HCT116 (cell line): ENCODE results near the gene NPDC1. TPM values are rescaled to one million over a fixed set of nuclear protein-coding genes. Genes with fewer than 3 reads are reported as not detected.

Source experiments
- ATAC-seq: fragments of 200-7000 bp; cut with Tn5 transposase; 2 replicates; pipeline ENCODE4 v1.9.1; 2020; ENCODE audit warnings: mild to moderate bottlenecking, moderate library complexity
- BruUV-seq: library from RNA; stranded (reverse); fragments of 400-500 nt; replicated peaks from 2 replicates; lab custom pipeline; 2021; lab: Mats Ljungman, UMichigan
- CTCF ChIA-PET: fragments of 300-600 bp; sonication (Branson Sonifier 250); formaldehyde crosslinking; loops from one replicate; lab custom pipeline; 2021; ENCODE audit warnings: antibody characterized with exemption; lab: Charles Lee
- POLR2A ChIA-PET: fragments of 300-600, 350-600 bp; sonication (Branson Sonifier 250); formaldehyde crosslinking; loops from one replicate; lab custom pipeline; 2021; ENCODE audit warnings: antibody characterized with exemption; lab: Charles Lee
- RAD21 ChIA-PET, 2 experiments: fragments of 300-600 bp; sonication (Branson Sonifier 250); formaldehyde crosslinking; loops; one replicate each; lab custom pipeline; 2023; ENCODE audit warnings: low total read pairs in 2 of 2; ENCODE audit not compliant: uncharacterized antibody in 2 of 2, unreplicated experiment in 2 of 2, low non-redundant PET in 1 of 2; lab: Charles Lee
- DNase-seq: peaks from one replicate; pipeline ENCODE4 v3.0.0-alpha.2; 2010; ENCODE audit warnings: low read depth, low spot score
- H2AFZ ChIP-seq: fragments of 200-600 bp; shearing (Covaris generic), sonication (generic); 2 replicates; pipeline ENCODE4 v1.6.1; 2017; ENCODE audit warnings: low read depth, mixed run types, mixed read lengths, antibody characterized with exemption, low read length; ENCODE audit not compliant: poor library complexity, severe bottlenecking
- H3K27ac ChIP-seq: 2 replicates; pipeline ENCODE4 v1.5.1; 2012; ENCODE audit warnings: low read depth, low read length
- H3K27me3 ChIP-seq: fragments of 200-600 bp; sonication (generic); 2 replicates; pipeline ENCODE4 v1.6.1; 2016; ENCODE audit warnings: mixed run types, low read length, mixed read lengths; ENCODE audit not compliant: insufficient read depth
- H3K36me3 ChIP-seq, 2 experiments: fragments of 200-500 bp in 1 of 2; fragments of 200-600 bp in 1 of 2; sonication (Bioruptor generic) in 1 of 2; sonication (generic) in 1 of 2; 2 replicates each; pipeline versions ENCODE4 v1.5.1 to v1.6.1; 2014 to 2016; ENCODE audit warnings: low read length in 2 of 2, inconsistent platforms in 1 of 2, mixed read lengths in 1 of 2, mixed run types in 1 of 2; ENCODE audit not compliant: insufficient read depth in 2 of 2, control insufficient read depth in 1 of 2
- H3K4me1 ChIP-seq, 2 experiments: fragments of 200-600 bp in 1 of 2; sonication (generic) in 1 of 2; 2 replicates each; pipeline versions ENCODE4 v1.5.1 to v1.6.1; 2012 to 2017; ENCODE audit warnings: low read length in 2 of 2, inconsistent platforms in 1 of 2, mild to moderate bottlenecking in 1 of 2, mixed read lengths in 1 of 2, mixed run types in 1 of 2, moderate library complexity in 1 of 2; ENCODE audit not compliant: insufficient read depth in 2 of 2, control insufficient read depth in 1 of 2
- H3K4me2 ChIP-seq: fragments of 200-600 bp; sonication (generic); 2 replicates; pipeline ENCODE4 v1.6.1; 2017; ENCODE audit warnings: mixed run types, low read length, mixed read lengths
- H3K4me3 ChIP-seq, 2 experiments: fragments of 200-600 bp in 1 of 2; sonication (generic) in 1 of 2; replicated peaks in 1 of 2; 2 replicates each; pipeline ENCODE4 v1.5.1; 2011 to 2016; ENCODE audit warnings: low read length in 2 of 2, control low read depth in 1 of 2, low read depth in 1 of 2, mild to moderate bottlenecking in 1 of 2, mixed read lengths in 1 of 2, mixed run types in 1 of 2
- H3K79me2 ChIP-seq: fragments of 200-600 bp; sonication (generic); 2 replicates; pipeline ENCODE4 v1.6.1; 2017; ENCODE audit warnings: mild to moderate bottlenecking, mixed run types, low read length, moderate library complexity, mixed read lengths; ENCODE audit not compliant: insufficient read depth
- H3K9ac ChIP-seq: fragments of 200-600 bp; sonication (generic); 2 replicates; pipeline ENCODE4 v1.6.1; 2016; ENCODE audit warnings: low read length, mixed read lengths
- H3K9me2 ChIP-seq: fragments of 200-600 bp; sonication (generic), shearing (Covaris generic); 2 replicates; pipeline ENCODE4 v1.6.1; 2017; ENCODE audit warnings: mixed run types, mild to moderate bottlenecking, moderate library complexity; ENCODE audit not compliant: insufficient read depth
- H3K9me3 ChIP-seq, 2 experiments: fragments of 200-500 bp in 1 of 2; fragments of 200-600 bp in 1 of 2; sonication (Bioruptor generic) in 1 of 2; sonication (generic) in 1 of 2; 2 replicates each; pipeline ENCODE4 v1.6.1; 2014 to 2017; ENCODE audit warnings: low read length in 2 of 2, mixed read lengths in 2 of 2, inconsistent platforms in 1 of 2, low read depth in 1 of 2, mild to moderate bottlenecking in 1 of 2, mixed run types in 1 of 2, moderate library complexity in 1 of 2; ENCODE audit not compliant: control insufficient read depth in 1 of 2, insufficient read depth in 1 of 2
- H4K20me1 ChIP-seq: fragments of 200-600 bp; sonication (generic), shearing (Covaris generic); 2 replicates; pipeline ENCODE4 v1.6.1; 2017; ENCODE audit warnings: mixed run types, mild to moderate bottlenecking, moderate library complexity; ENCODE audit not compliant: insufficient read depth
- CBX3 ChIP-seq: IDR thresholded peaks from 2 replicates; pipeline ENCODE4 v1.6.1; 2012; ENCODE audit warnings: low read depth
- FOSL1 ChIP-seq: IDR thresholded peaks from 2 replicates; pipeline ENCODE4 v1.6.1; 2012; ENCODE audit warnings: low read depth
- POLR2A ChIP-seq: IDR thresholded peaks from 2 replicates; pipeline ENCODE4 v1.7.0; 2011; ENCODE audit warnings: borderline replicate concordance; ENCODE audit not compliant: insufficient read depth, insufficient read length; ENCODE audit errors: extremely low read depth
- POLR2AphosphoS5 ChIP-seq: IDR thresholded peaks from 2 replicates; pipeline ENCODE4 v1.6.1; 2011; ENCODE audit warnings: mild to moderate bottlenecking, low read depth, low read length, moderate library complexity
- RAD21 ChIP-seq: IDR thresholded peaks from 2 replicates; pipeline ENCODE4 v1.6.1; 2012; ENCODE audit warnings: low read depth, mild to moderate bottlenecking
- SIN3A ChIP-seq: IDR thresholded peaks from 2 replicates; pipeline ENCODE4 v1.6.1; 2012; ENCODE audit warnings: low read depth
- SP1 ChIP-seq: IDR thresholded peaks from 2 replicates; pipeline ENCODE4 v1.6.1; 2012; ENCODE audit warnings: low read depth
- SRF ChIP-seq: IDR thresholded peaks from 2 replicates; pipeline ENCODE4 v1.6.1; 2012; ENCODE audit warnings: low read depth
- TCF7L2 ChIP-seq: IDR thresholded peaks from 2 replicates; pipeline ENCODE4 v1.7.0; 2011; ENCODE audit warnings: borderline replicate concordance, inconsistent platforms; ENCODE audit not compliant: insufficient read depth, insufficient read length; ENCODE audit errors: extremely low read depth
- intact Hi-C: fragments of 100-400 bp; cut with micrococcal nuclease; formaldehyde crosslinking; loops from 2 replicates; pipeline ENCODE4 v1.10.0; 2022
- total RNA-seq: library from RNA; stranded (reverse); gene quantifications from one replicate; pipeline ENCODE4 v1.2.1, GENCODE V29; 2021; ENCODE audit not compliant: unreplicated experiment
- TF ChIP-seq, protein P1 (sequence below): IDR thresholded peaks from 2 replicates; pipeline ENCODE4 v1.6.1; 2011; ENCODE audit warnings: mild to moderate bottlenecking, low read length, moderate library complexity; ENCODE audit not compliant: insufficient replicate concordance; ENCODE audit errors: extremely low read depth
- TF ChIP-seq, protein P2 (sequence below), 3 experiments: fragments of 200-600 bp in 1 of 3; sonication (generic) in 1 of 3; IDR thresholded peaks in 2 of 3; conservative IDR thresholded peaks in 1 of 3; 2 replicates each; pipeline ENCODE4 v1.5.1; 2012 to 2017; ENCODE audit warnings: low read depth in 2 of 3, low read length in 2 of 3, antibody characterized with exemption in 1 of 3, borderline replicate concordance in 1 of 3, control low read depth in 1 of 3, mild to moderate bottlenecking in 1 of 3, mixed read lengths in 1 of 3, mixed run types in 1 of 3, moderate library complexity in 1 of 3; ENCODE audit not compliant: insufficient read depth in 1 of 3
- TF ChIP-seq, protein P3 (sequence below): IDR thresholded peaks from 2 replicates; pipeline ENCODE4 v1.6.1; 2012; ENCODE audit warnings: low read depth

Gene NPDC1
- total RNA-seq, 1 experiment from 2014 or later = 98.8 TPM

DNA sequence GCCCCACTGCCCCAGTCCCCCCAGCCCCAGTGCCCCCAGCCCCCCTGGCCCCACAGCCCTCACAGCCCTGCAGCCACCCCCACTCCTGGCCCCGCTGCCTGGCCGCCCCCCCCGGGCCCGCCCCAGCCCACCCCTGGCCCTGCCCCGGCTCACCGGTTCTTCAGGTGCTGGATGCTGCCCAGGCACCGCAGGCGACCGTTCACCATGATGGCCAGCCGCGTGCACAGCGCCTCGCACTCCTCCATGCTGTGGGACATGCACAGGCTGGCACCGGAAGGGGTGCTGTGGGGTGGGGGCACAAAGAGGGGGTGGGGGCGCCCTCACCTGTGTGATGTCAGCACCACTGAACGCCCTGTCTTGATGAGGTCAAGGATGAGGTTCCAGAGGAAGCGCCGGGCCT, 36.8 kb downstream of the NPDC1 start:
- H3K27ac ChIP-seq = no peak overlapping the region
- ChIA-PET POLR2A (no interaction called here), RAD21 (no interaction called here), CTCF (no interaction called here)
- H3K79me2 ChIP-seq = no peaks in the 10 kb centered on the region
- H3K9me2 ChIP-seq = no peaks in the 10 kb centered on the region
- no peak overlapping the region for H3K9ac ChIP-seq
- intact Hi-C loops = no loop called here
- H3K27me3 ChIP-seq = no peaks in the 10 kb centered on the region
- H3K4me2 ChIP-seq = no peak overlapping the region
- peaks cover 0 to 4% of the 10 kb centered on the region in 2 experiments; a peak in 1 of 4 replicates for H3K9me3 ChIP-seq
- ATAC-seq (no peak), DNase-seq (no peak)
- no TSS peak for BruUV-seq
- H3K4me3 ChIP-seq = no peak overlapping the region
- H3K36me3 ChIP-seq = peaks cover 3 to 6% of the 10 kb centered on the region in 2 experiments; a peak in 3 of 4 replicates
- no peak overlapping the region for H2AFZ ChIP-seq
- no peaks in the 10 kb centered on the region for H3K4me1 ChIP-seq
- no peaks in the 10 kb centered on the region for H4K20me1 ChIP-seq
- TF ChIP-seq TCF7L2 (no peak), POLR2A (no peak), CBX3 (no peak)
- TF ChIP-seq, all 23 proteins: peak for 0

DNA sequence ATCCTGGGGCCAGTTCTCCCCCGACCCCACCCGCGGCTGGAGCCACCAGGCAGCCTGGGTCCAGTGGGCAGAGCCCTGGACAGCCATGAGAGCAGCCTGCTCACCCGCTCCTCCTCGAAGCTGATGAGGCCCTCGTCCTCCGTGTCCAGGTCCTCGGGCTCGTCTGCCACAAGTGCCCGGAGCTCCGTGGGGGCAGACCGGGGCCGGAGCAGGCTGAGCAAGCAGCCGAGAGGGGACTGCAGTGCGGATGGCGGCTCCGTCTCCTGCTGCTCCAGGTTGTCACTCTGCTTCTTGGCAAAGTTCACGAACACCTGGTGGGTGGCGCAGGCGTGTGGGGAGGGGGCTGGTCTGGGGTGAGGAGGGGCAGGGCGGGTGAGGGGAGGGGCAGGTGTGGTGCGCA, 37.7 kb downstream of the NPDC1 start:
- H3K27ac ChIP-seq = no peak overlapping the region
- peaks cover 3 to 6% of the 10 kb centered on the region in 2 experiments; a peak in 3 of 4 replicates for H3K36me3 ChIP-seq
- H2AFZ ChIP-seq = no peak overlapping the region
- no peak overlapping the region for H3K4me2 ChIP-seq
- intact Hi-C loops = no loop called here
- H3K9ac ChIP-seq = no peak overlapping the region
- H3K9me2 ChIP-seq = no peaks in the 10 kb centered on the region
- ChIA-PET POLR2A (no interaction called here), RAD21 (no interaction called here), CTCF (no interaction called here)
- ATAC-seq (no peak), DNase-seq (no peak)
- H3K4me3 ChIP-seq = no peak overlapping the region
- no peaks in the 10 kb centered on the region for H4K20me1 ChIP-seq
- peaks cover 0 to 4% of the 10 kb centered on the region in 2 experiments; a peak in 1 of 4 replicates for H3K9me3 ChIP-seq
- BruUV-seq = TSS peak; percentile 9
- no peaks in the 10 kb centered on the region for H3K79me2 ChIP-seq
- no peaks in the 10 kb centered on the region for H3K4me1 ChIP-seq
- H3K27me3 ChIP-seq = no peaks in the 10 kb centered on the region
- TF ChIP-seq CBX3 (no peak), SRF (no peak), TCF7L2 (no peak), POLR2AphosphoS5 (no peak), SIN3A (no peak), SP1 (no peak), RAD21 (no peak), FOSL1 (no peak), POLR2A (no peak)
- TF ChIP-seq, protein P1, sequence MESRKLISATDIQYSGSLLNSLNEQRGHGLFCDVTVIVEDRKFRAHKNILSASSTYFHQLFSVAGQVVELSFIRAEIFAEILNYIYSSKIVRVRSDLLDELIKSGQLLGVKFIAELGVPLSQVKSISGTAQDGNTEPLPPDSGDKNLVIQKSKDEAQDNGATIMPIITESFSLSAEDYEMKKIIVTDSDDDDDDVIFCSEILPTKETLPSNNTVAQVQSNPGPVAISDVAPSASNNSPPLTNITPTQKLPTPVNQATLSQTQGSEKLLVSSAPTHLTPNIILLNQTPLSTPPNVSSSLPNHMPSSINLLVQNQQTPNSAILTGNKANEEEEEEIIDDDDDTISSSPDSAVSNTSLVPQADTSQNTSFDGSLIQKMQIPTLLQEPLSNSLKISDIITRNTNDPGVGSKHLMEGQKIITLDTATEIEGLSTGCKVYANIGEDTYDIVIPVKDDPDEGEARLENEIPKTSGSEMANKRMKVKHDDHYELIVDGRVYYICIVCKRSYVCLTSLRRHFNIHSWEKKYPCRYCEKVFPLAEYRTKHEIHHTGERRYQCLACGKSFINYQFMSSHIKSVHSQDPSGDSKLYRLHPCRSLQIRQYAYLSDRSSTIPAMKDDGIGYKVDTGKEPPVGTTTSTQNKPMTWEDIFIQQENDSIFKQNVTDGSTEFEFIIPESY = no peak
- TF ChIP-seq, protein P2, sequence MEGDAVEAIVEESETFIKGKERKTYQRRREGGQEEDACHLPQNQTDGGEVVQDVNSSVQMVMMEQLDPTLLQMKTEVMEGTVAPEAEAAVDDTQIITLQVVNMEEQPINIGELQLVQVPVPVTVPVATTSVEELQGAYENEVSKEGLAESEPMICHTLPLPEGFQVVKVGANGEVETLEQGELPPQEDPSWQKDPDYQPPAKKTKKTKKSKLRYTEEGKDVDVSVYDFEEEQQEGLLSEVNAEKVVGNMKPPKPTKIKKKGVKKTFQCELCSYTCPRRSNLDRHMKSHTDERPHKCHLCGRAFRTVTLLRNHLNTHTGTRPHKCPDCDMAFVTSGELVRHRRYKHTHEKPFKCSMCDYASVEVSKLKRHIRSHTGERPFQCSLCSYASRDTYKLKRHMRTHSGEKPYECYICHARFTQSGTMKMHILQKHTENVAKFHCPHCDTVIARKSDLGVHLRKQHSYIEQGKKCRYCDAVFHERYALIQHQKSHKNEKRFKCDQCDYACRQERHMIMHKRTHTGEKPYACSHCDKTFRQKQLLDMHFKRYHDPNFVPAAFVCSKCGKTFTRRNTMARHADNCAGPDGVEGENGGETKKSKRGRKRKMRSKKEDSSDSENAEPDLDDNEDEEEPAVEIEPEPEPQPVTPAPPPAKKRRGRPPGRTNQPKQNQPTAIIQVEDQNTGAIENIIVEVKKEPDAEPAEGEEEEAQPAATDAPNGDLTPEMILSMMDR (IDR thresholded peaks at IDR 0.05 in 2 of 3, conservative IDR thresholded peaks at IDR 0.05 in 1 of 3; ENCODE audit: borderline replicate concordance in 1 of 3, insufficient read depth in 1 of 3, low read depth in 2 of 3, low read length in 2 of 3) = no peak
- TF ChIP-seq, protein P3, sequence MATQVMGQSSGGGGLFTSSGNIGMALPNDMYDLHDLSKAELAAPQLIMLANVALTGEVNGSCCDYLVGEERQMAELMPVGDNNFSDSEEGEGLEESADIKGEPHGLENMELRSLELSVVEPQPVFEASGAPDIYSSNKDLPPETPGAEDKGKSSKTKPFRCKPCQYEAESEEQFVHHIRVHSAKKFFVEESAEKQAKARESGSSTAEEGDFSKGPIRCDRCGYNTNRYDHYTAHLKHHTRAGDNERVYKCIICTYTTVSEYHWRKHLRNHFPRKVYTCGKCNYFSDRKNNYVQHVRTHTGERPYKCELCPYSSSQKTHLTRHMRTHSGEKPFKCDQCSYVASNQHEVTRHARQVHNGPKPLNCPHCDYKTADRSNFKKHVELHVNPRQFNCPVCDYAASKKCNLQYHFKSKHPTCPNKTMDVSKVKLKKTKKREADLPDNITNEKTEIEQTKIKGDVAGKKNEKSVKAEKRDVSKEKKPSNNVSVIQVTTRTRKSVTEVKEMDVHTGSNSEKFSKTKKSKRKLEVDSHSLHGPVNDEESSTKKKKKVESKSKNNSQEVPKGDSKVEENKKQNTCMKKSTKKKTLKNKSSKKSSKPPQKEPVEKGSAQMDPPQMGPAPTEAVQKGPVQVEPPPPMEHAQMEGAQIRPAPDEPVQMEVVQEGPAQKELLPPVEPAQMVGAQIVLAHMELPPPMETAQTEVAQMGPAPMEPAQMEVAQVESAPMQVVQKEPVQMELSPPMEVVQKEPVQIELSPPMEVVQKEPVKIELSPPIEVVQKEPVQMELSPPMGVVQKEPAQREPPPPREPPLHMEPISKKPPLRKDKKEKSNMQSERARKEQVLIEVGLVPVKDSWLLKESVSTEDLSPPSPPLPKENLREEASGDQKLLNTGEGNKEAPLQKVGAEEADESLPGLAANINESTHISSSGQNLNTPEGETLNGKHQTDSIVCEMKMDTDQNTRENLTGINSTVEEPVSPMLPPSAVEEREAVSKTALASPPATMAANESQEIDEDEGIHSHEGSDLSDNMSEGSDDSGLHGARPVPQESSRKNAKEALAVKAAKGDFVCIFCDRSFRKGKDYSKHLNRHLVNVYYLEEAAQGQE = no peak
